GM12864 (cell line): ENCODE results near the gene HSPA13.
"Not testable (repeated sequence)": the region's sequence is repeated elsewhere in the genome, so short reads cannot be mapped to it uniquely, and the experiment has no call there.

ENCODE experiments used
- DNase-seq: peaks from one replicate; pipeline ENCODE4 v3.0.0-alpha.2; 2011; ENCODE audit warnings: low read depth
- H3K4me3 ChIP-seq: 2 replicates; pipeline ENCODE4 v1.5.1; 2011; ENCODE audit warnings: mild to moderate bottlenecking, low read depth, low read length, control low read depth
- TF ChIP-seq, protein P1 (sequence below): IDR thresholded peaks from 2 replicates; pipeline ENCODE4 v1.5.1; 2011; ENCODE audit warnings: low read depth, mild to moderate bottlenecking, moderate library complexity, low read length, control low read depth, inconsistent platforms; ENCODE audit errors: missing control alignments

Gene HSPA13

GRCh38 chr21:14361958-14362357 lies 21.0 kb downstream of the HSPA13 start:
- DNase-seq = no peak
- H3K4me3 ChIP-seq = no peak overlapping the region
- TF ChIP-seq, protein P1, sequence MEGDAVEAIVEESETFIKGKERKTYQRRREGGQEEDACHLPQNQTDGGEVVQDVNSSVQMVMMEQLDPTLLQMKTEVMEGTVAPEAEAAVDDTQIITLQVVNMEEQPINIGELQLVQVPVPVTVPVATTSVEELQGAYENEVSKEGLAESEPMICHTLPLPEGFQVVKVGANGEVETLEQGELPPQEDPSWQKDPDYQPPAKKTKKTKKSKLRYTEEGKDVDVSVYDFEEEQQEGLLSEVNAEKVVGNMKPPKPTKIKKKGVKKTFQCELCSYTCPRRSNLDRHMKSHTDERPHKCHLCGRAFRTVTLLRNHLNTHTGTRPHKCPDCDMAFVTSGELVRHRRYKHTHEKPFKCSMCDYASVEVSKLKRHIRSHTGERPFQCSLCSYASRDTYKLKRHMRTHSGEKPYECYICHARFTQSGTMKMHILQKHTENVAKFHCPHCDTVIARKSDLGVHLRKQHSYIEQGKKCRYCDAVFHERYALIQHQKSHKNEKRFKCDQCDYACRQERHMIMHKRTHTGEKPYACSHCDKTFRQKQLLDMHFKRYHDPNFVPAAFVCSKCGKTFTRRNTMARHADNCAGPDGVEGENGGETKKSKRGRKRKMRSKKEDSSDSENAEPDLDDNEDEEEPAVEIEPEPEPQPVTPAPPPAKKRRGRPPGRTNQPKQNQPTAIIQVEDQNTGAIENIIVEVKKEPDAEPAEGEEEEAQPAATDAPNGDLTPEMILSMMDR = no peak

- TF ChIP-seq, protein P1 = no peak
- no peak overlapping the region for H3K4me3 ChIP-seq
- DNase-seq = no peak
These were observed 24.2 kb downstream of the HSPA13 start for GRCh38 chr21:14358775-14359174.

- TF ChIP-seq, protein P1 = no peak
- H3K4me3 ChIP-seq = no peak overlapping the region
- DNase-seq = no peak
These were observed 26.2 kb downstream of the HSPA13 start for GRCh38 chr21:14356746-14357145.

DNA sequence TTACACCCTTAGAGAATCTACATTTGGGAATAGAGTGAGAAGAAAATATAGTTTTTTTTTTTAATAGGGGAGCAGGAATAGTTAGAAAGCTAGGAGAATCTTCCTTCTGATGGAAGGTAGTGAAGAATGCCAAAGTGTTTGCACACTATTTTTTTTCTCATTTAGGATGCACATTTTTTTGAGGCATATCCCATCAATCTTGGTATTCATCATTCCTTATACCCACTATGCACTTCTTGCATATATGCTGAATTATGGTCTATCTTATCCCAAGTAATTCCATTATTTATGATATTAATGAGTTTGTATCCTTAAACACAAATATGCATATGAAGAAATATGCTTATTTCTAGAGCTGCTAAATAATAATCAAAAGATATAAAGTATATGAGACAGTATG lies 28.4 kb downstream of the HSPA13 start:
- DNase-seq = no peak
- TF ChIP-seq, protein P1 = no peak
- H3K4me3 ChIP-seq = no peak overlapping the region

- TF ChIP-seq, protein P1 = no peak
- no peak for DNase-seq
- no peak overlapping the region for H3K4me3 ChIP-seq
These were observed 29.2 kb downstream of the HSPA13 start for GRCh38 chr21:14353726-14354125.

DNA sequence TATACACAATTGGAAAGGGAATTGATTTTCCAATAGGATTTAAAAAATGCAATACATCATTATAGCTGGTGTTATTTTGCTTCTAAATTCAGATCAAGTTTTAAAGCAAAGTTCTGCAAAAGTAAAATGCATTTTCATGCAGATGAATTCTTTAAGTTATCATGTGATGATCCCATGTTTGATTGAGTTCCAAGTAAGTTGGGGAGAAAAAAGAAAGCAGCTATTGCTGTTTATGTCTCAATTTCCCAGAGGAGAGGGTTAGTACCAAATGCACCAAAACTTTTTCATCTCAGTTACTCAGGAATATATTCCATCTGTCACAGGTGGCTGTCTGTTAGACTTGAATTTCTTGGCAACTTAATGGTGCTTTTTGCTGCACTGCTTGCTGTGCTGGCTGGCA lies 29.7 kb downstream of the HSPA13 start:
- TF ChIP-seq, protein P1 = no peak
- no peak for DNase-seq
- H3K4me3 ChIP-seq = no peak overlapping the region

GRCh38 chr21:14327346-14327745 lies 55.6 kb downstream of the HSPA13 start:
- not testable (repeated sequence) for H3K4me3 ChIP-seq, DNase-seq

GRCh38 chr21:14325595-14325994 lies 57.4 kb downstream of the HSPA13 start:
- TF ChIP-seq, protein P1 = no peak
- DNase-seq = no peak
- no peak overlapping the region for H3K4me3 ChIP-seq
